ENCODE measurements around the gene AR.

- TF ChIP-seq, protein P1, sequence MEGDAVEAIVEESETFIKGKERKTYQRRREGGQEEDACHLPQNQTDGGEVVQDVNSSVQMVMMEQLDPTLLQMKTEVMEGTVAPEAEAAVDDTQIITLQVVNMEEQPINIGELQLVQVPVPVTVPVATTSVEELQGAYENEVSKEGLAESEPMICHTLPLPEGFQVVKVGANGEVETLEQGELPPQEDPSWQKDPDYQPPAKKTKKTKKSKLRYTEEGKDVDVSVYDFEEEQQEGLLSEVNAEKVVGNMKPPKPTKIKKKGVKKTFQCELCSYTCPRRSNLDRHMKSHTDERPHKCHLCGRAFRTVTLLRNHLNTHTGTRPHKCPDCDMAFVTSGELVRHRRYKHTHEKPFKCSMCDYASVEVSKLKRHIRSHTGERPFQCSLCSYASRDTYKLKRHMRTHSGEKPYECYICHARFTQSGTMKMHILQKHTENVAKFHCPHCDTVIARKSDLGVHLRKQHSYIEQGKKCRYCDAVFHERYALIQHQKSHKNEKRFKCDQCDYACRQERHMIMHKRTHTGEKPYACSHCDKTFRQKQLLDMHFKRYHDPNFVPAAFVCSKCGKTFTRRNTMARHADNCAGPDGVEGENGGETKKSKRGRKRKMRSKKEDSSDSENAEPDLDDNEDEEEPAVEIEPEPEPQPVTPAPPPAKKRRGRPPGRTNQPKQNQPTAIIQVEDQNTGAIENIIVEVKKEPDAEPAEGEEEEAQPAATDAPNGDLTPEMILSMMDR (IDR thresholded peaks at IDR 0.05): no peak
- TF ChIP-seq EZH2 (IDR thresholded peaks at IDR 0.05): no peak
Measured at GRCh38 chrX:67692246-67692645, 148.4 kb downstream of the AR start.

Measured in neural progenitor cell (in vitro differentiated cells).